Colonic mucosa (tissue), 4 donors: ENCODE data around the gene PIK3R5. TPM values are rescaled to one million over a fixed set of nuclear protein-coding genes. Genes with fewer than 3 reads are reported as not detected.

Experiments
- DNase-seq: peaks from one replicate; pipeline ENCODE4 v3.0.0-alpha.2; 2020
- H3K27ac ChIP-seq: fragments of 200-600 bp; one replicate; pipeline ENCODE4 v1.8.0; 2021
- H3K27me3 ChIP-seq: fragments of 200-600 bp; one replicate; pipeline ENCODE4 v1.8.0; 2021
- H3K36me3 ChIP-seq: fragments of 200-600 bp; one replicate; pipeline ENCODE4 v1.8.0; 2021
- H3K4me1 ChIP-seq: fragments of 200-600 bp; one replicate; pipeline ENCODE4 v1.8.0; 2021; ENCODE audit warnings: mild to moderate bottlenecking
- H3K4me3 ChIP-seq: fragments of 200-600 bp; one replicate; pipeline ENCODE4 v1.8.0; 2021
- H3K9ac ChIP-seq, 2 donors: one replicate each; pipeline ENCODE4 v1.7.0; 2013; ENCODE audit warnings: control low read depth in 2 of 2, low read depth in 2 of 2, low read length in 2 of 2
- H3K9me3 ChIP-seq: fragments of 200-600 bp; one replicate; pipeline ENCODE4 v1.8.0; 2021
- CTCF ChIP-seq: fragments of 200-600 bp; IDR thresholded peaks from one replicate; pipeline ENCODE4 v1.8.0; 2022; ENCODE audit warnings: antibody characterized with exemption, mild to moderate bottlenecking
- intact Hi-C: fragments of 100-400 bp; cut with DNase I; formaldehyde crosslinking; loops from one replicate; pipeline ENCODE4 v1.14.1; 2022
- total RNA-seq, 2 donors: library from RNA; stranded (reverse); fragmentation: NEBNext Ultra II Directional in 1 of 2; extraction: Animal tissue kit (Norgen Biotek cat#: 25700) in 1 of 2; gene quantifications; one replicate each; pipeline ENCODE4 v1.2.1, GENCODE V29; 2021
- donor health status: healthy.
- donor health status: DM: no; HTN: no; CAD: no.
- donor health status: DM: no; HTN: no; CAD: no.

PIK3R5 gene
- total RNA-seq, 2 donors from 2014 or later = 2.2 to 2.5 TPM

GRCh38 chr17:8922928-8923327 lies 42.6 kb downstream of the PIK3R5 start:
- Histone ChIP-seq H3K27me3 (no peaks in the 10 kb centered on the region), H3K4me1 (no peaks in the 10 kb centered on the region), H3K36me3 (no peaks in the 10 kb centered on the region), H3K9ac (no peak overlapping the region), H3K4me3 (no peak overlapping the region), H3K27ac (no peak overlapping the region), H3K9me3 (no peaks in the 10 kb centered on the region)
- intact Hi-C loops = no loop called here
- no peak for TF ChIP-seq CTCF
- DNase-seq = no peak

- H3K27ac ChIP-seq = no peak overlapping the region
- DNase-seq = no peak
- no peaks in the 10 kb centered on the region for H3K36me3 ChIP-seq
- no peak overlapping the region for H3K4me3 ChIP-seq
- intact Hi-C loops = no loop called here
- no peaks in the 10 kb centered on the region for H3K27me3 ChIP-seq
- no peaks in the 10 kb centered on the region for H3K9me3 ChIP-seq
- no peaks in the 10 kb centered on the region for H3K4me1 ChIP-seq
- no peak overlapping the region for H3K9ac ChIP-seq
- TF ChIP-seq CTCF = no peak
Observed at GRCh38 chr17:8922451-8922850, 43.1 kb downstream of the PIK3R5 start.

GRCh38 chr17:8921147-8921546 lies 44.4 kb downstream of the PIK3R5 start:
- TF ChIP-seq CTCF = no peak
- Histone ChIP-seq H3K9ac (no peak overlapping the region), H3K27ac (no peak overlapping the region), H3K4me3 (no peak overlapping the region), H3K27me3 (no peaks in the 10 kb centered on the region), H3K36me3 (no peaks in the 10 kb centered on the region), H3K9me3 (no peaks in the 10 kb centered on the region), H3K4me1 (no peaks in the 10 kb centered on the region)
- intact Hi-C loops = no loop called here
- DNase-seq = no peak

- TF ChIP-seq CTCF = no peak
- H3K36me3 ChIP-seq = no peaks in the 10 kb centered on the region
- no peaks in the 10 kb centered on the region for H3K27me3 ChIP-seq
- DNase-seq = no peak
- intact Hi-C loops = no loop called here
- no peak overlapping the region for H3K9ac ChIP-seq
- no peaks in the 10 kb centered on the region for H3K9me3 ChIP-seq
- H3K27ac ChIP-seq = no peak overlapping the region
- no peaks in the 10 kb centered on the region for H3K4me1 ChIP-seq
- no peak overlapping the region for H3K4me3 ChIP-seq
Observed at GRCh38 chr17:8918807-8919465, 46.6 kb downstream of the PIK3R5 start.

GRCh38 chr17:8916466-8916865 lies 49.0 kb downstream of the PIK3R5 start:
- no peak for TF ChIP-seq CTCF
- H3K4me1 ChIP-seq = no peaks in the 10 kb centered on the region
- H3K27ac ChIP-seq = no peak overlapping the region
- no peak for DNase-seq
- H3K9me3 ChIP-seq = no peaks in the 10 kb centered on the region
- H3K4me3 ChIP-seq = no peak overlapping the region
- no peaks in the 10 kb centered on the region for H3K27me3 ChIP-seq
- no peaks in the 10 kb centered on the region for H3K36me3 ChIP-seq
- intact Hi-C loops = no loop called here
- H3K9ac ChIP-seq = no peak overlapping the region
